Suprapubic skin (tissue), 4 donors: ENCODE measurements around the gene EVA1C.

Experiments
- CTCF ChIP-seq, 2 donors: fragments of 200-600 bp in 1 of 2; fragments of 450-650 bp in 1 of 2; sonication (generic) in 1 of 2; IDR thresholded peaks; one replicate each; pipeline ENCODE4 v1.5.1; 2016 to 2019; ENCODE audit warnings: antibody characterized with exemption in 2 of 2, mild to moderate bottlenecking in 1 of 2, moderate library complexity in 1 of 2
- EP300 ChIP-seq: sonication (generic); formaldehyde crosslinking; IDR thresholded peaks from one replicate; pipeline ENCODE4 v1.6.1; 2017; ENCODE audit warnings: antibody characterized with exemption
- POLR2A ChIP-seq, 2 donors: fragments of 450-650 bp; IDR thresholded peaks; one replicate each; pipeline ENCODE4 v1.6.1; 2017; ENCODE audit warnings: antibody characterized with exemption in 2 of 2, mild to moderate bottlenecking in 2 of 2, moderate library complexity in 2 of 2
- POLR2AphosphoS5 ChIP-seq, 3 donors: sonication (generic); formaldehyde crosslinking; IDR thresholded peaks; one replicate each; pipeline ENCODE4 v1.6.1; 2017; ENCODE audit warnings: antibody characterized with exemption in 3 of 3

GRCh38 chr21:32514275-32515055 is 102.0 kb downstream of the EVA1C start:
- TF ChIP-seq CTCF (IDR thresholded peaks at IDR 0.05) (no peak), POLR2A (IDR thresholded peaks at IDR 0.05) (no peak), POLR2AphosphoS5 (IDR thresholded peaks at IDR 0.05) (no peak), EP300 (no peak)
